Erythroblast (primary cell): ENCODE results near the gene RNF41.

Source experiments
- GATA1 ChIP-seq: IDR thresholded peaks from 2 replicates; pipeline ENCODE4 v1.6.1; 2011; ENCODE audit warnings: low read depth, mild to moderate bottlenecking, control low read depth, low read length, moderate library complexity
- POLR2A ChIP-seq: IDR thresholded peaks from 2 replicates; pipeline ENCODE4 v1.6.1; 2011; ENCODE audit warnings: mild to moderate bottlenecking, low read length

GRCh38 chr12:56153678-56154065, 68.0 kb downstream of the RNF41 start:
- TF ChIP-seq POLR2A = no peak
- TF ChIP-seq GATA1 = no peak
